Measurements from ENCODE around the gene SHC1.

DNA sequence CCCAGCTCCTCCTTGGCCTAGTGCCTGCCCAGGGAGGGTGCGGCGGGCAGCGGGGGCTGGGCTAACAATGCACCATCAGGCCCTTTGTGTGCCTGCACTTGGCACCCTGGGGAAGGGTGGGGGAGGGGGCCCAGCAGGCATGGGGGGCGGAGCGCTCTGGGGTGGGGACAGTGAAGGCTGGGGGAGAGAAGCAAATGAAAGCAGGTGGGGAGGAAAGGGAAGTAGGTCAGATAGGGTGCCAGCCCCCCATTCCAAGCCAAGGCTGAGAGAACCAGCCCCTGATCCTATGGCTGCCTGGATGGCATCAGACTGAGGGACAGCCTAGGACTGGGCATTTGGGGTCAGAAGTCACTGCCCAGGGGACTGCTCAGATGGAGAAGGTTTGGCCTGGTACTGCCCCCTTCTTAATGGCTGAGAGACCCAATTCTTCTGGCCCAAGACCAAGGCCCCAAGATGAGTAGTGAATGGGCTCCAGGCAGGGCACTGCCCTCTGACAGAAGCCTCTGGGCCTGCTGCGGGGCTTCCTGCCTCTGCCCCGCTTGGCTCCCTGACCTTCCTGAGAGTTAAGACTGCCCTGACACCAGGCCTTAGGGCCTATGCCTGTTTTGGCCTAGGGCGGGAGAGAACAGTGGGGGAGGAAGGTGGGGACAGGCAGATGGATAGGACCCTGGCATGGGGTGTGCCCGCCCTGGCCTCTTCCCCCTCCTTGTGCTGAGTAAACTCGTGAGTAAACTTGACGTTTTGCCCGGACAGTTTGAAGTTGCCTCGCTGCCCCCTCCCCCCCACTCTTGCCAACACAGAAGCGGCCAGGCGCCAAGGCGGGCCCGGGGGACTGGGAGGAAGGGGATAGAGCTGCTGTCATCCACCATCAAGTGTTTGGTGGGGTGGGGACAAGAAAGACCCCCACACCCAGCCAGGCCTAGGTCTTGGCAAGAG, 34.8 kb upstream of the SHC1 start:
- TF ChIP-seq CTCF (conservative IDR thresholded peaks at IDR 0.05; ENCODE audit: low read depth, low read length) (no peak), EZH2 (IDR thresholded peaks at IDR 0.05; ENCODE audit: low read length, unreplicated experiment) (no peak)
